HG03064 (cell line): ENCODE data around the gene VAMP8.
"Not testable (repeated sequence)": the region's sequence is repeated elsewhere in the genome, so short reads cannot be mapped to it uniquely, and the experiment has no call there.

Experiments
- ATAC-seq: cut with Tn5 transposase; IDR thresholded peaks from one replicate; pipeline ENCODE4 v1.9.1; 2021; ENCODE audit warnings: low read depth; ENCODE audit not compliant: unreplicated experiment

VAMP8 gene

DNA sequence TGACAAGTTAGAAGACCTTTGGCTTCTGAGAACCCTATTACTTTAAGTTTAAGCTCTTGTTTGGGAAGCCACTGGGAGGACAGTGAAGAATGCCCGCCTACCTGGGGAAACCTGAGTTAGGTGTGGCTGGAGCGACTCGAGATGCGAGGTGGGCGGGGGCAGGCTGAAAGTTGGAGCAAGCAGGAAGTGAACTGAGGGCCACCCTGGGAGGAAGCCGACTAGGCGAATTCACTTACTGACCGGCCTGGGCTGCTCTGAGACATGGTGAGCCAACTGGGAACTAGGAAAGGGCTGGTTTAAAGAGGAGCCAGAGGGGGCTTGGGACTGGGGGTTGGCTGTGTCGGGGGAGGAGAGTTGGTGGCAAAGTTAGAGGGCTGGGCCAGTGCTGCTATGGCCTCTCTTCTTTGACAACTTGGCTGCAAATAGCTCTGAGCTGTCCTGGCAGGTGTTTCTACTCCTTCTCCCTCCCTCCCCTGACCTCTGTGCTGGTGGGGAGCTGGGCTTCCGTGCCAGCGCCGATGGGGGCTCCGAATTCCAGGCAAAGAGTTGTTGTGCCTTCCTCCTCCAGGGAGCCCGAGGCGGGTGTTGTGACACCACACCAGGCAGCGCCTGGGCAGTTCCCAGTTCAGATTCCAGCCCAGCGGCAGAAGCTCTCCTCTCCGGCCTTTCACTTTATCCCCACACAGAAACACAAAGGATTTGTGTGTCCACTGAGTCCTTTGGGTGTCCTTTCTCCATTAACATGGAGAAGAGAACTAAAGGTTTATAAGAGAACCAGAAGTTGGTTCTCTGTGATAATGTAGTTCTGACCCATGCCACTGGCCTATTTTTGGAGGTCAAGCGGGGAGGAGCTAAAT is at the start of gene VAMP8:
TSS of gene VAMP8 (plus strand) at position 201 of the 857 bp plus-strand sequence. CDS start at position 262, 61 bp downstream.
- ATAC-seq: peak; percentile 54

DNA sequence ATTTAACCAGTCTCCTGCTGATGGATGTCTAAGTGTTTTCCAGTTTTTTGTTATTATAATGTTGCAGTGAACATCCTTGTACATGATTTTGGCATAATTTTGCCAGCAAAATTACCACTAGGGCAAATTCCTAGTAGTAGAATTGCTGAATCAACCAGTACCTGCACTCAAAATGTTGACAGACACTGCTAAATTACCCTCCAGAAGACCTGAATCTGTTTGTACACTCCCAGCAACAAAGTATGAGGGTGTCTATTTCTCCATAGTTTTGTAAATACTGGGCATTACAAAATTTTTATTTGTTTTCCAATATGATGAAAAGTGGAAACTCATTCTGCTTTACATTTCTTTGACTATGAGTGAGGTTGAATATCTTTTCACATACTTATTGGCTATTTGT is 49.6 kb upstream of the VAMP8 start:
- ATAC-seq: no peak

DNA sequence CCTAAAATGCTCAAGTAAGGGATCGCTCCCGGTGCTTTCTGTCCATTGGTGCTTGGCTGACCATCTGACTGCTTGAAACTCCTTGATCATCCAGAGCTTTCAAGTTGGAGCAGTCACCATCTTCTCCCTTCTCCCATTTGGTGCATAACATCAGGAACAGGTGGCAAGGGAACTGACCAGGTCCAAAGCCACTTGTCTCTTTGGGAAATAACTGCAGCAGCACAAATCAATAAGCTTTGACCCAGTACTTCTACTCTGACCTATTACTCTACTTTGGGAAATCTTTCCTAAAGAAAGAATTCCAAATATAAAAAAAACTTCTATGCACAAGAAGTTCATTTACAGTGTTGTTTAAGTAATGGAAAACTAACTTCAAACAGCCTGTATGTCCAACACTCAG is 49.0 kb upstream of the VAMP8 start:
- ATAC-seq: no peak

DNA sequence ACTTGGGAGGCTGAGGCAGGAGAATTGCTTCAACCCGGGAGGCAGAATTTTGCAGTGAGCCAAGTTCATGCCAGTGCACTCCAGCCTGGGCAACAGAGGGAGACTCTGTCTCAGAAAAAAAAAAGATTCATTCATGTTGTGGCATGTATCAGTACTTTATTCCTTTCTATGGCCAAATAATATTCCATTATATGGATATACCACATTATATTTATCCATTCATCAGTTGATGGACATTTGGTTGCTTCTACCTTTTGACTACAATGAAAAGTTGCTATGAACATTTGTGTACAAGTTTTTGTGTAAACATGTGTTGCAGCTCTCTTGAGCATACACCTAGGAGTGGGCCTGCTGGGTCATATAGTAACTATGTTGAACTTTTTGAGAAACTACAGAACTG is 47.6 kb upstream of the VAMP8 start:
- ATAC-seq: no peak

DNA sequence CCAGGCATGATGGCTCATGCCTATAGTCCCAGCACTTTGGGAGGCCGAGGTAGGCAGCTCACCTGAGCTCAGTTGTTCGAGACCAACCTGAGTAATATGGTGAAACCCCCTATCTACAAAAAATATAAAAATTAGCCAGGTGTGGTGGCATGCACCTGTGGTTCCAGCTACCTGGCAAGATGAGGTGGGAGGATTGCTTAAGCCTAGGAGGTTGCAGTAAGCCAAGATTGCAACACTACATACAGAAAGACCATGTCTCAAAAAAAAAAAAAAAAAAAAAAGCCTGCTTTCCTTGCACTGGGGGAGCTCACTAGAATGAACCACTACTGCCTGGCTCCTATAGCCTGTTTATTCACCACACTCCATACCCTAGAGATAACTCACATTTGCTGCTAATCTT is 45.8 kb upstream of the VAMP8 start:
- no peak for ATAC-seq

DNA sequence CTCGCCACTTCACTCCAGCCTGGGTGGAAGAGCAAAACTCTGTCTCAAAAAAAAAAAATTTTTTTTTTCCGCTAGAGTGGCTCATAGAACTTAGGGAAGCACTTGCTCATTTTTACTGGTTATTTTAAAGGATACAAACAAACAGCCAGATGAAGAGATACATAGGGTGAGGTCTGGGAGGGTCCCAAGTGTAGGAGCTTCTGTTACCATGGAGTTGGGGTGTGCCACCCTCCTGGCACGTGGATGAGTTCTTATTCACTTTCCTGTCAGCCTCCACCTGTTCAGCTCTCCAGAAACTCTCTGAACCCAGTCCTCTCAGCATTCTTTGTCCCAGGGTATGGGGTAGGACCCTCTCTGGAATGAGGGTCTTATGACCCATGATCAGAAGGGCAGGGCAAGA is 43.3 kb upstream of the VAMP8 start:
- ATAC-seq: no peak

DNA sequence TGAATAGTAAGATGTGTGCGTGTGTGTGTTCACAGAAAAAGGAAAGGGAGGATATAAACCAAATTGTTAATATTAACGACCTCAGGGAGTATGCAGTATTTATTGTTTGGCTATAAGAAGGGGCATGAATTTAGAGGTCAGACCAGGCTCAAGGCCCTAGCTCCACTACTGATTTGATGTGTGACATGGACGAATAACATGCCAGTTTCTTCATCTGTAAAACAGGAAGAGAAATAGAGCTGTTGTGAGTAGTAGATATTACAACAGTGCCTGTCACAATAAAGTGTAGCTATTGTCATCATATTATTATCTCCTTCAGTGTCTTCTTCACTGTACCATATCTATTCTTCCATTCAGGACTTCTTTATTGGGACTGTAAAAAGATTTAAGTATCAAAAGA is 42.5 kb upstream of the VAMP8 start:
- ATAC-seq: no peak

DNA sequence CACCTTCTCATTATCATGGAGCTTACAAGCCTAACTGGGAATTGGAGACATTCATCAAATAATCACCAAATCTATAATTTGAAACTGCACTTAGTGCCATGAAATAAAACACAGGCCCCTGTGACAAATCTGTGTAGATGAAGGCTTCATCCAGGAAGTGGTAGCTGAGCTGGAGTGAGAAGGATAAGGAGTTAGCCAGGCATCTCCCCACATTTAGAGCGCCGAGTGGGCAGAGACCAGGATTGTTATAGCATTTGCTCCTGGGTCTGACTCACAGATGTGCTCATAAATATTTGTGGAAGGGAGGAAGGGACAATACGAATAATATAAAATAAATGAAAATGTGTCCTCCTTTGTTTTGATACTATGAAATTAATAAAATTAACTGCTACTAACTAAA is 40.9 kb upstream of the VAMP8 start:
- no peak for ATAC-seq

DNA sequence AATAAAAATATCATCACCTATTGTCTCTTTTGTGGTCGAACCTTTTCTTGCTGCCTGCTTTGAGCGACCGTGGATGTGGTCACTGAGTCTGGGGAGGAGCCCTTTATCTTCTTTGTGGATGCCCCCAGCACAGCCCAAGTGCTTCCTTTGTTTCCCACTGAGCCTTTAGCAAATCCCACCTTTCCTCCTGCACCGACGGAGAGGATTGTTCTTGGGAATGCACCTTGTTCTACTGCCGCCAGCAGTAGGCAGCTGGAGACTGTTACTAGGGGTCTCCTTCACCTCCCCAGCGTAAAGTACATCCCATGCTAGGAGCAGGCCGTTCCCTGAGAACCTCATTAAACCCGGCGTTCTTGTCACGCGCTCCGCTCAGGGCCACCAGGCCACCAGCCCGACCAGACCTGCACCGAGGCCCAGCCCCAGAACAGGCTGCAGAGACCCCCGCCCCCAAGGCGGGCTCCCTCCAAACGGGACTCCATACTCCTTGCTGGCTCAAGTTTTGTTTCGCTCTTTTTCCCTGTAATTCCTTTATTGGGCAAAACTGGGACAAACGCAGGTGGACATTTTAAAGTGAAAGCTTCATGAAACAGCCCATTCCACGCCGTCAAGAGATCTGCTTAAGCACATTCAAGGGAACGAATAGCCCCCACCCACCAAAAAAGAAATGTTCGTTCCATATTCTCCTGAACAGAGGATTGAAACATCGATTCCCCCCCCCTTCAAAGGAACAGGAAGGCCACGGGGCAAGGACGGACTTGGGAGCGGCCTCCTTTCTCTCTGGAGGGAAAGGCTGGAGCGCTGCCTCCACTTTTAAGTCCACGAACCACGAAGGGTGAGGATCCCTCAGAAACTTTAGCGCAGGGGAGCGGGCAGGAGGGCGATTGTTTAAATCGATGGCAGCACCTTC is 39.5 kb upstream of the VAMP8 start:
- no peak for ATAC-seq

DNA sequence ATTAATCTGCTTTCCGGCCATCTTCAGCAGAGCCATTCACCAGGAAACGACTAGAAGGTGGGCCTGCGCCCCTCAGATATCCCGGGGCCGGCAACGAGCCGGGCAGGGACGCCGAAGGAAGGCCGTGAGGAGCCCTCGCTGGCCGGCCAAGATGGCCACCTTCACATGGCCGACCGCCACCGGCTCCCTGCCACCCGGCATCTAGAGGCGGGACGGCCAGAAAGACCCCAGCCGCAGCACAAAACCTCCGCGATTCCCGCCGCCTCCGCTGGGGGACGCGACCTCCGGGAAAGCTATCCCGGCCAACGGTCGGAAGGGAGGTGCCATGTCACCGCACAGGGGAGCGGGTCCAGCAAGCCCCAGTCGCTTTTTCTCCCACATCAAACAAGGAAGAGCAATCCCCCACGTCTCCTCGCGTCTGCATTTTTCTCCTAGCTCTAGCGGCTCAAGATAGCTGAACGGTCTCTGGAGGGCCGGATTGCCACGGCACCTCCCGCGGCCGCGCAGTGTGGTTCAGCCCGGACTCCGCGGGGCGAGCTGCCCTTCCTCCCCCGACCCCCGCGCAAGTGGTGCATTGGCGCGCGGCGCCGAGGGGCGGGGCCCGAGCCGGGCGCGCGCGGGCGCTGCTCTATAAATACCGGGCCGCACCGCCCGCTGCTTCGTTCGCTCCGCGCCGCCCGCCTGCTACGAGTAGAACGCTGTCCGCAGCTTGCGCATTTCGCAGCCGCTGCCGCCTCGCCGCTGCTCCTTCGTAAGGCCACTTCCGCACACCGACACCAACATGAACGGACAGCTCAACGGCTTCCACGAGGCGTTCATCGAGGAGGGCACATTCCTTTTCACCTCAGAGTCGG is 38.7 kb upstream of the VAMP8 start, which contains the start of gene MAT2A:
TSS of gene MAT2A (plus strand) at position 662 of the 854 bp plus-strand sequence. CDS start at position 782, 120 bp downstream.
- peak; percentile 61 for ATAC-seq

DNA sequence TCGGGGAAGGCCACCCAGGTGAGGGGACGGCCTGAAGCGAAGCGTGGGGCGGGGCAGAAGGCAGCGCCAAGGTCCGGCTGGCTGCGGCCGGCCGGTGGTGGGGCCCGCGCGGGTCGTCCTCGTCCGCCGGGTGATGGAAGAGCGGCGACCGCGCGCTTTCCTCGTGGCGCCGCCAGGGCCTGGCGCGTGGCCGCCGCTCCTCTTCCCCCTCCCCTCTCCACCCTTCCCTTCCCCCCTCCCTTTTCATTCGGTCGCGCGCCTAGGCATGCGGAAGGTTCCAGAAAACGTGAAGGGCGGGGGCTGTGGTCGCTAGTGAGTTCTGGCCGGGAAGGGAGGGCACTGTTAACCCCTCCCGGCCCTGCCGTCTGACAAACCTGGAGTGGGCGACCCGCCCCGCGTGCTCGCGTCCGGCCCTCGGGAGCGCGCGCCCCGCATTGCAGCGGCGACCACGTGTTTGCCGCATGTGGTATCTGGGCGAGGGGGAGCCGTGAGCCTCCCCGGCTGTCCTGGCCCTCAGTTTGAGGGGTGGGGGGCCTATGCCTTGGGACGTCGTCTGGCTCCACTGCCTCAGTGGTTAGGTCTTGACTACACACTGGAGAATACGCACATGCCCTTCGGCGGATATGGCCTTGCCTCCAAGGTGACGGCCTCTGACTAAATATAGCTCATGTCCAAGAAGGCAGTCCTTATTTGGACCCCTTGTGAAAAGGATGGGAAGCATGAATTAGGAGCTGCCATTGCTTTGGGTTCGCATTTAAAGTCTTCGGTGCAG is 37.8 kb upstream of the VAMP8 start:
- peak; percentile 32 for ATAC-seq

DNA sequence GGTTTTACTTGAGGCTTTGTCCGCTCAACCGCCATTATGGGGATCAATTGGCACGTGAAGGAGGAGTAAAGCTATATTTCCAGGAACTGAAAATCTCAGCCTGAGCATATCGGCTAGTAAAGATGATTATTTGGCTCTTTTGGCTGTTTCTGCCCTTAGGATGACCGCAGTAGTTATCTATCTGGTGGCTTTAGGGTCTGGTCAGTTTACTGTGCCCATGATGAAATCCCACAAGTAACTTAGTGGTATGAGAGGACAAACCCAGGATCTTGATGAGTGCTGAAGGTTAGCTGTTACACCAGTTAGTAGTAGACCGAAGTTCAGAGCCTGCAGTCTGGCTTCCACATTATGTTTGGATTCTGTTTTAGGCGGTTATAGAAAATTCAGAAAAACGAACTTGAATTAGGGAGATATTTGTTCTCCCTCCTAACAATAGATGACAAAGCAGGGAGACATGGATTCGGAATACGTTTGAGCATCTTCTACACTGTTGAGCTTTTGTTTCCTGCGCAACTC is 37.2 kb upstream of the VAMP8 start:
- no peak for ATAC-seq

DNA sequence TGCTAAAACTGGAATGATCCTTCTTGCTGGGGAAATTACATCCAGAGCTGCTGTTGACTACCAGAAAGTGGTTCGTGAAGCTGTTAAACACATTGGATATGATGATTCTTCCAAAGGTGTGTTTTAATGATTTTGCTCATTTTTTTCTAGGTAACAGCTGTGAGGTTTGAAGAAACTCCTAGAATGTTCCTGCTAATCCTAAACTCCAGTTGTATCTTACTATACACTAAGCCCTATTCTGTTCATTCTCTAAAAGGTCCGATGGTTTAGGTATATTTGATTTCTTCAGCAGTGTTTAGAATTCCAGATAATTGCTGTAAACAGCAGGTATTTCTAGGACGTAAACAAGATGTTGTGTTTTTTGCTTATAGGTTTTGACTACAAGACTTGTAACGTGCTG is 36.1 kb upstream of the VAMP8 start:
- ATAC-seq: no peak

DNA sequence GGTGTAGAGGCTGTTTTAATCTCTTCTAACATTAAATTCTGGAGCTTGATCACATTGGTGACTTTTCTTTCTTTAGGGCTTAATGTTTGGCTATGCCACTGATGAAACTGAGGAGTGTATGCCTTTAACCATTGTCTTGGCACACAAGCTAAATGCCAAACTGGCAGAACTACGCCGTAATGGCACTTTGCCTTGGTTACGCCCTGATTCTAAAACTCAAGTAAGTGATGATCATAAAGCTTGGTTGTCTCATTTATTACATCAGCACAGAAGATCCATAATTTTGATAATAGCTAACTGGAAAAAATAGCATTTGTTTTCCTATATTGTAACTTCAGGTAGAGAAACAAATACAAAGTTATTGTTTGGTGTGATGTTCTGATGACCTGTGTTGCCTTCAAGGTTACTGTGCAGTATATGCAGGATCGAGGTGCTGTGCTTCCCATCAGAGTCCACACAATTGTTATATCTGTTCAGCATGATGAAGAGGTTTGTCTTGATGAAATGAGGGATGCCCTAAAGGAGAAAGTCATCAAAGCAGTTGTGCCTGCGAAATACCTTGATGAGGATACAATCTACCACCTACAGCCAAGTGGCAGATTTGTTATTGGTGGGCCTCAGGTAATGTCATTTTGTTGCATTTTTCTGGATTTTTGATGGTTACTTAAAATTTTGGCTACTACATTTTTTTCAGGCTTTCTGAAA is 35.5 kb upstream of the VAMP8 start:
- no peak for ATAC-seq

DNA sequence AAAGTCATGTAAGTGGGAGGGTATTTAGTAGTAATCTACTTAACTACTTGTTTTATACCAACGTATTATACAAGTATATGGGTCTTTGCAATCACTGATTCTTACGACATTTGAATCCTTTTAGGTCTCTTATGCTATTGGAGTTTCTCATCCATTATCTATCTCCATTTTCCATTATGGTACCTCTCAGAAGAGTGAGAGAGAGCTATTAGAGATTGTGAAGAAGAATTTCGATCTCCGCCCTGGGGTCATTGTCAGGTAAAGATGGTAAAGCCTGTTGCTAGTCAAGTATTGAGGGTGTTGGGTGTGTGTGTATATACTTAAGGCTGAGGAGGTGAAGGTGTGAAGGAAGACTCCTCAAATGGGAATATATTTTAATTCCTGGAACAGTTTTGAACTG is 34.6 kb upstream of the VAMP8 start:
- no peak for ATAC-seq

DNA sequence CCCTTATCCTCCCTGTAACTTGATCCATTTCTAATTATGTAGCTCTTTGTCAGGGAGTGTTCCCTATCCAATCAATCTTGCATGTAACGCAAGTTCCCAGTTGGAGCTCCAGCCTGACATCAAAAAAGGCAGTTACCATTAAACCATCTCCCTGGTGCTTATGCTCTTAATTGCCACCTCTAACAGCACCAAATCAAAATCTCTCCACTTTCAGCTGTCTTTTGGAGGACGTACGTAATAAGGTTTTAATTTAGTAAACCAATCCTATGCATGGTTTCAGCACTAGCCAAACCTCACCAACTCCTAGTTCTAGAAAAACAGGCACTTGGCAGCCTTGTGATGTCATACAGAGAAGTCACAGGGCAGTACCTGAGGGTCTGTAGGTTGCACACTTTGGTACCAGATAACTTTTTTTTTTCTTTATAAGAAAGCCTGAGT is 33.1 kb upstream of the VAMP8 start:
- ATAC-seq: not testable (repeated sequence)

DNA sequence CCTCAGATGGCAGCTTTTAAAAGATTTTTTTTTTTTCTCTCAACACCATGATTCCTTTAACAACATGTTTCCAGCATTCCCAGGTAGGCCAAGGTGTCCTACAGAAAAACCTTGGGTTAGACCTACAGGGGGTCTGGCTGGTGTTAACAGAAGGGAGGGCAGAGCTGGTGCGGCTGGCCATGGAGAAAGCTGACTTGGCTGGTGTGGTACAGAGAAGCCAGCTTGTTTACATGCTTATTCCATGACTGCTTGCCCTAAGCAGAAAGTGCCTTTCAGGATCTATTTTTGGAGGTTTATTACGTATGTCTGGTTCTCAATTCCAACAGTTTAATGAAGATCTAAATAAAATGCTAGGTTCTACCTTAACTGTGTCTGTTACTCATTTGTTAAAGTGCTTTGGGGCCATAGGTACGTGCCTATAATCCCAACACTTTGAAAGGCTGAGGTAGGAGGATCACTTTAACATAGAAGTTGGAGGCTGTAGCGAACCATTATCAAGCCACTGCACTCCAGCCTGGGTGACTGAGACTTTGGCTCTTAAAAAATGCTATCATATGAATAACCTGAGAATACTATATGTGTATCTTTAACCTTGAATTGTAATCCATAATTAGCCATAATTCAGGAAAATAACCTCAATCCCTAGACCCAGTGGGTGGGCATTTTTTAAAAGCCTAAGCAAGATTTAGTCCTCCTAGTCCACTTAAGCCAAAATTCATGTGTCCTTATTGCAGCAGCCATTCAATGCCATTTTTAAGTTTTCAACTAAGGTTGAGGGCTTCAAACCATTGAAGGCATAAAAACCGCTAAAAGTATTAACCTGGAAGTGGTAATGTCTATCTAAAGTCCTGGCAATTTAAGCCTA is 32.2 kb upstream of the VAMP8 start:
- not testable (repeated sequence) for ATAC-seq

DNA sequence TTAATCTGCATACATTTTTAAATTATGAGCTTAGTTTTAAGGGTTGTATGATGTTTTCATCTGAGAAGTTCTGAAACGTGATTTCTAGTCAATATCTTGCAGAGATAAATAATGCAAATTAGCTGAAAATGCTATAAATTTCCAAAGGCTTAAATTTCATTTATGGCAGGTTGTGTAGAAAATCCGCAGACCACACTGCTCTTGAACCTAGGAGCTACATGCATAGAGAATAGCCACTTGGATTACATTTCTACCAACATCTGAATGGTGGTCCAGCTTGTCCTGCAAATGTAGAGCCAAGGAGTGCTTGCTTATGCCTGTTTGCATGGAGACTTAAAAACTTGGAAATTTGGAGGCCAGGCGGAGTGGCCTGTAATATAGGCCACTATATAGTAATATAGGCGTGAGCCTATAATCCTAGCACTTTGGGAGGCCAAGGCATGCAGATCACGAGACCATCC is 31.6 kb upstream of the VAMP8 start:
- no peak for ATAC-seq
